Upper lobe of left lung (tissue), 6 donors: ENCODE results near the gene HASPIN. TPM values are rescaled to one million over a fixed set of nuclear protein-coding genes. Genes with fewer than 3 reads are reported as not detected.
A peak's percentile ranks its signal among the peaks of the same experiment; 100 is the strongest.

ENCODE experiments used
- ATAC-seq, 2 donors: fragments of 200-7000 bp; cut with Tn5 transposase; one replicate each; pipeline ENCODE4 v1.9.1; 2022; ENCODE audit warnings: mild to moderate bottlenecking in 2 of 2, moderate library complexity in 2 of 2; ENCODE audit not compliant: low FRiP score in 2 of 2
- DNase-seq, 2 donors: peaks; one replicate each; pipeline ENCODE4 v3.0.0-alpha.2; 2019 to 2020
- H3K27ac ChIP-seq, 4 donors: fragments of 200-600 bp; sonication (generic); one replicate each; pipeline ENCODE4 v1.5.1; 2016 to 2019
- H3K27me3 ChIP-seq, 4 donors: fragments of 200-600 bp; sonication (generic); one replicate each; pipeline ENCODE4 v1.5.1; 2017 to 2019
- H3K36me3 ChIP-seq, 4 donors: fragments of 200-600 bp; sonication (generic); one replicate each; pipeline ENCODE4 v1.5.1; 2016 to 2019
- H3K4me1 ChIP-seq, 4 donors: fragments of 200-600 bp; sonication (generic); one replicate each; pipeline ENCODE4 v1.5.1; 2018 to 2019
- H3K4me3 ChIP-seq, 4 donors: fragments of 200-600 bp; sonication (generic); one replicate each; pipeline ENCODE4 v1.5.1; 2017 to 2019; ENCODE audit warnings: mild to moderate bottlenecking in 2 of 4, moderate library complexity in 1 of 4
- H3K9me3 ChIP-seq, 4 donors: fragments of 200-600 bp; sonication (generic); one replicate each; pipeline ENCODE4 v1.5.1; 2018 to 2019
- CTCF ChIP-seq, 6 experiments: fragments of 450-650 bp in 4 of 6; fragments of 200-600 bp in 2 of 6; sonication (generic) in 2 of 6; IDR thresholded peaks; one replicate each; pipeline ENCODE4 v1.5.1; 2016 to 2019; ENCODE audit warnings: antibody characterized with exemption in 6 of 6
- EP300 ChIP-seq, 4 donors: sonication (generic); formaldehyde crosslinking; IDR thresholded peaks; one replicate each; pipeline ENCODE4 v1.5.1; 2017; ENCODE audit warnings: antibody characterized with exemption in 4 of 4, control low read depth in 2 of 4
- POLR2A ChIP-seq, 4 donors: fragments of 450-650 bp; IDR thresholded peaks; one replicate each; pipeline ENCODE4 v1.5.1; 2016 to 2017; ENCODE audit warnings: antibody characterized with exemption in 4 of 4, mild to moderate bottlenecking in 2 of 4
- POLR2AphosphoS5 ChIP-seq, 2 donors: sonication (generic); formaldehyde crosslinking; IDR thresholded peaks; one replicate each; pipeline ENCODE4 v1.5.1; 2017; ENCODE audit warnings: antibody characterized with exemption in 2 of 2
- WGBS, 2 donors: methylation state at CpG; one replicate each; pipeline ENCODE4 v1.1.5; 2017 to 2018; 5-methylcytosine and 5-hydroxymethylcytosine counted together
- total RNA-seq, 6 donors: library from RNA; depleted of rRNA in 4 of 6; stranded (reverse); fragments of >200 nt in 4 of 6; gene quantifications; one replicate each; pipeline versions ENCODE4 v1.1.0 to v1.2.1, GENCODE V29; 2016 to 2021
- donor health status: DM: no; HTN: no; CAD: no; lungs with moderate emphysema.
- donor health status: DM: no; HTN: yes; CAD: no; lungs with severe emphysema.

The HASPIN gene
- total RNA-seq, 6 donors from 2014 or later = 0.49 to 1.7 (median 0.81) TPM; not detected in 2

DNA sequence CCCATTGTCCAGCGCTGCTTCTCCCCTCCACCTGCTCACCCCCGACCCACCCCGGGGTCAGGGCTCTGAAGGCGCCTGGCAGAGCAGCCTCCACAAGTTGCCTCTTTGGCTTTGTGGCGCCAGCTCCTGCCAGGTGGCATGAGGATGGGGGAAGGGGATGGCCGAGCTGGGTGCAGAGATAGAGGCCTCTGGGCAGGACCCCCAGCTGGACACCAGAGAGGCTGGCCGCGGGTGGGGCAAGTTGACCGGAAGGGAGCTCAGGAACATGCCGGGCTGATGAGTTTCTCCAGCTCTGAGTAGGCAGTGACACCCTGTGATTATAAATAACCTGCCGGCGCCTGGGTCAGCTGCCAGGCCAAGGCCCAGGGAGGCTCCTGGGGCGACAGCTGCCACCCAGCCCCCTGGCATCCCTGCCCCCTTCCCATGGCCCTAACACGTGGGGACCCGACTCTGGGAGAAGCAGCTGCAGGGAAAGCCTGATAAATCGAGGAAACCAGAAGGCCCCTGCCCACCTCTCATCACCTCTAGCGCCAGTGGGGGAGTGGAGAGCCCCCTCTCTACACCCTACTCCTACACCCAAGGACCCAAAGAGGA is 28.5 kb upstream of the HASPIN start:
- TF ChIP-seq CTCF (IDR thresholded peaks at IDR 0.05) (no peak), POLR2A (IDR thresholded peaks at IDR 0.05) (no peak), POLR2AphosphoS5 (IDR thresholded peaks at IDR 0.05) (no peak), EP300 (IDR thresholded peaks at IDR 0.05) (no peak)
- Histone ChIP-seq H3K4me1 (peaks cover 15 to 22% (median 18%) of the 10 kb centered on the region in 4 donors), H3K27me3 (peaks cover 0 to 20% (median 7%) of the 10 kb centered on the region in 4 donors), H3K36me3 (no peaks in the 10 kb centered on the region), H3K27ac (peak overlapping the region in 1 of 4 donors; percentile 35), H3K9me3 (peaks cover 0 to 10% (median 5%) of the 10 kb centered on the region in 4 donors), H3K4me3 (peak overlapping the region in 3 of 4 donors; percentile 42 to 59 (median 54))
- 0 to 23% methylated on average over 1 to 15 of the region's 17 CpGs for WGBS, 2 donors
- ATAC-seq = peak in 1 of 2 donors; percentile 16
- DNase-seq = peak in 1 of 2 donors; percentile 63

GRCh38 chr17:3695723-3696411 is 27.8 kb upstream of the HASPIN start, which contains the start of gene P2RX5:
TSS of gene P2RX5 (minus strand) at chr17:3696155. CDS start at chr17:3696005, 150 bp downstream.
- peaks cover 0 to 20% (median 7%) of the 10 kb centered on the region in 4 donors for H3K27me3 ChIP-seq
- DNase-seq = peak; percentile 29 to 92
- peak within 1 kb of the TSS in 1 of 4 donors; percentile 35 for H3K27ac ChIP-seq
- H3K36me3 ChIP-seq = no peaks in the 10 kb centered on the region
- WGBS, 2 donors = 1% methylated on average over 34 to 42 of the region's 65 CpGs
- H3K4me1 ChIP-seq = peaks cover 15 to 22% (median 18%) of the 10 kb centered on the region in 4 donors
- TF ChIP-seq CTCF (IDR thresholded peaks at IDR 0.05) (no peak), POLR2AphosphoS5 (IDR thresholded peaks at IDR 0.05) (no peak)
- H3K9me3 ChIP-seq = peaks cover 0 to 10% (median 5%) of the 10 kb centered on the region in 4 donors
- peak within 1 kb of the TSS in 3 of 4 donors; percentile 42 to 59 (median 54) for H3K4me3 ChIP-seq
- peak in 1 of 2 donors; percentile 56 for ATAC-seq

DNA sequence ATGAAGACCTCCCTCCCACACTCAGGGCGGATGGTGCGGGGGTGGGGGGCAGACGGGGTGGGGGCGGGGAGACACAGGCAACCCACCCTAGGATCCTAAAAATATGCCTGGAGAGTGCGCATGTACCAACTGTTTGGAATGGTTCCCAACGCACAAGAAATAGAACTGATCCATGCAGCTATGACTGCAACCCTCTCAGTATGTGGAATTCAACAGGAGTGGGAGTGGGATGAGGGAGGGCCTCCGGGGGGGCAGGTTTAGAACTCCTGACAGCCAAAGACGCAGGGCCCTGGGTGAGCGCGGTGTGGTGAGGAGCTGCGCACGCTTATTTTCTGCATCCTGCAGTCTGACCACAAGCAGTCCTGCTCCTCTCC is 26.6 kb upstream of the HASPIN start:
- no peaks in the 10 kb centered on the region for H3K36me3 ChIP-seq
- no peak for DNase-seq
- TF ChIP-seq EP300 (IDR thresholded peaks at IDR 0.05) = no peak
- no peak for TF ChIP-seq POLR2AphosphoS5 (IDR thresholded peaks at IDR 0.05)
- TF ChIP-seq POLR2A (IDR thresholded peaks at IDR 0.05) = no peak
- TF ChIP-seq CTCF (IDR thresholded peaks at IDR 0.05) = no peak
- ATAC-seq = no peak
- H3K27ac ChIP-seq = no peak overlapping the region
- peaks cover 15 to 22% (median 18%) of the 10 kb centered on the region in 4 donors for H3K4me1 ChIP-seq
- 51 to 55% methylated on average over 12 of the region's 12 CpGs for WGBS, 2 donors
- no peak overlapping the region for H3K4me3 ChIP-seq
- H3K27me3 ChIP-seq = peaks cover 0 to 20% (median 7%) of the 10 kb centered on the region in 4 donors
- H3K9me3 ChIP-seq = peaks cover 0 to 10% (median 5%) of the 10 kb centered on the region in 4 donors

GRCh38 chr17:3698139-3698538 is 25.6 kb upstream of the HASPIN start:
- Histone ChIP-seq H3K27me3 (peaks cover 0 to 20% (median 7%) of the 10 kb centered on the region in 4 donors), H3K36me3 (no peaks in the 10 kb centered on the region), H3K27ac (no peak overlapping the region), H3K4me1 (peaks cover 15 to 22% (median 18%) of the 10 kb centered on the region in 4 donors), H3K4me3 (no peak overlapping the region), H3K9me3 (peaks cover 0 to 10% (median 5%) of the 10 kb centered on the region in 4 donors)
- DNase-seq (no peak), ATAC-seq (no peak)
- TF ChIP-seq POLR2AphosphoS5 (IDR thresholded peaks at IDR 0.05) (no peak), CTCF (IDR thresholded peaks at IDR 0.05) (no peak), POLR2A (IDR thresholded peaks at IDR 0.05) (no peak), EP300 (IDR thresholded peaks at IDR 0.05) (no peak)
- WGBS, 2 donors = 86 to 92% methylated on average over 4 of the region's 4 CpGs
